ENCODE results near the gene EIF3B.

The EIF3B gene

DNA sequence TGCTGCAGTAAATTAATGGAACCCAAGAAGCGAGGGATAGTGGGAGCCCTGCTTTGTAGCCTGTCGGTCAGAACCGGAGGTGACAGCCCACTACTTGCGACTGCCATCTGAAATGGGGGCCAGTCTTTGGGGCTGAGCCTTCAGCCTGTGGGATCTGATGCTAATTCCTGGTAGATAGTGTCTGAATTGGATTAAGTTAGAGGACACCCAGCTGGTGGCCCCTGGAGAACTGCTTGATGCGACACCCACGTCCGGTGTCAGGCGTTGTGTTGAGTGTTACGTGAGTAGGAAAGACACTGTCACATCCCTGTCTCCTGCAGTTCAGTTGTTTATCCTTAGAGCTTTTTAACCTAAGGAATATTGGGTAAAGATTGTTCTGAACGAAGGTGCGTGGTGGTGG is 5.0 kb downstream of the EIF3B start:
- no peak for TF ChIP-seq TAF1 (IDR thresholded peaks at IDR 0.05; ENCODE audit: borderline replicate concordance, insufficient read depth, low read length)
- no peak; the same call in 1 of the 2 replicates for TF ChIP-seq POLR2AphosphoS5 (IDR thresholded peaks at IDR 0.05; ENCODE audit: low read depth, low read length)
- TF ChIP-seq SIN3A (IDR thresholded peaks at IDR 0.05; ENCODE audit: borderline replicate concordance, insufficient read depth, low read length), result no peak
- TF ChIP-seq, protein P1, sequence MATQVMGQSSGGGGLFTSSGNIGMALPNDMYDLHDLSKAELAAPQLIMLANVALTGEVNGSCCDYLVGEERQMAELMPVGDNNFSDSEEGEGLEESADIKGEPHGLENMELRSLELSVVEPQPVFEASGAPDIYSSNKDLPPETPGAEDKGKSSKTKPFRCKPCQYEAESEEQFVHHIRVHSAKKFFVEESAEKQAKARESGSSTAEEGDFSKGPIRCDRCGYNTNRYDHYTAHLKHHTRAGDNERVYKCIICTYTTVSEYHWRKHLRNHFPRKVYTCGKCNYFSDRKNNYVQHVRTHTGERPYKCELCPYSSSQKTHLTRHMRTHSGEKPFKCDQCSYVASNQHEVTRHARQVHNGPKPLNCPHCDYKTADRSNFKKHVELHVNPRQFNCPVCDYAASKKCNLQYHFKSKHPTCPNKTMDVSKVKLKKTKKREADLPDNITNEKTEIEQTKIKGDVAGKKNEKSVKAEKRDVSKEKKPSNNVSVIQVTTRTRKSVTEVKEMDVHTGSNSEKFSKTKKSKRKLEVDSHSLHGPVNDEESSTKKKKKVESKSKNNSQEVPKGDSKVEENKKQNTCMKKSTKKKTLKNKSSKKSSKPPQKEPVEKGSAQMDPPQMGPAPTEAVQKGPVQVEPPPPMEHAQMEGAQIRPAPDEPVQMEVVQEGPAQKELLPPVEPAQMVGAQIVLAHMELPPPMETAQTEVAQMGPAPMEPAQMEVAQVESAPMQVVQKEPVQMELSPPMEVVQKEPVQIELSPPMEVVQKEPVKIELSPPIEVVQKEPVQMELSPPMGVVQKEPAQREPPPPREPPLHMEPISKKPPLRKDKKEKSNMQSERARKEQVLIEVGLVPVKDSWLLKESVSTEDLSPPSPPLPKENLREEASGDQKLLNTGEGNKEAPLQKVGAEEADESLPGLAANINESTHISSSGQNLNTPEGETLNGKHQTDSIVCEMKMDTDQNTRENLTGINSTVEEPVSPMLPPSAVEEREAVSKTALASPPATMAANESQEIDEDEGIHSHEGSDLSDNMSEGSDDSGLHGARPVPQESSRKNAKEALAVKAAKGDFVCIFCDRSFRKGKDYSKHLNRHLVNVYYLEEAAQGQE (IDR thresholded peaks at IDR 0.05; ENCODE audit: insufficient read depth in 1 of 2, low read depth in 2 of 2, low read length in 2 of 2), result no peak
- no peak for TF ChIP-seq FOXP2 (optimal IDR thresholded peaks at IDR 0.05; ENCODE audit: borderline replicate concordance, extremely low read depth, extremely low read length, insufficient read depth)

DNA sequence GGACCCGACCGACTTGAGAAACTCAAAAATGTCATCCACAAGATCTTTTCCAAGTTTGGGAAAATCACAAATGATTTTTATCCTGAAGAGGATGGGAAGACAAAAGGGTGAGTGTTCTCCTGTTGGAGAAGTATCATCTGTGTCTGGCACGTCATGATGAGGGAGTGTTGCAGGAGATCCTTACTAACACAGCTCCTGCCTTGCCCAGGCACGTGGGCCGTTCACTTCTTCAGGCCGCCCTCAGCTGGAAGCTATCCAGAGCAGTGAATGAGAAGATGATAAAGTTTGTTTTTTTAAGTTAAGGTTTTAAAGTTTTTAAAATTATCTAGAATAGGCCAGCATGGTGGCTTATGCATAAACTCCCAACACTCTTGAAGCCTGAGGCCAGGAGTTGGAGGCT is 6.2 kb downstream of the EIF3B start:
- TF ChIP-seq FOXP2 (optimal IDR thresholded peaks at IDR 0.05; ENCODE audit: borderline replicate concordance, extremely low read depth, extremely low read length, insufficient read depth) (no peak), SIN3A (IDR thresholded peaks at IDR 0.05; ENCODE audit: borderline replicate concordance, insufficient read depth, low read length) (no peak), POLR2AphosphoS5 (IDR thresholded peaks at IDR 0.05; ENCODE audit: low read depth, low read length) (no peak), TAF1 (IDR thresholded peaks at IDR 0.05; ENCODE audit: borderline replicate concordance, insufficient read depth, low read length) (no peak)
- TF ChIP-seq, protein P1 (IDR thresholded peaks at IDR 0.05; ENCODE audit: insufficient read depth in 1 of 2, low read depth in 2 of 2, low read length in 2 of 2), result no peak

DNA sequence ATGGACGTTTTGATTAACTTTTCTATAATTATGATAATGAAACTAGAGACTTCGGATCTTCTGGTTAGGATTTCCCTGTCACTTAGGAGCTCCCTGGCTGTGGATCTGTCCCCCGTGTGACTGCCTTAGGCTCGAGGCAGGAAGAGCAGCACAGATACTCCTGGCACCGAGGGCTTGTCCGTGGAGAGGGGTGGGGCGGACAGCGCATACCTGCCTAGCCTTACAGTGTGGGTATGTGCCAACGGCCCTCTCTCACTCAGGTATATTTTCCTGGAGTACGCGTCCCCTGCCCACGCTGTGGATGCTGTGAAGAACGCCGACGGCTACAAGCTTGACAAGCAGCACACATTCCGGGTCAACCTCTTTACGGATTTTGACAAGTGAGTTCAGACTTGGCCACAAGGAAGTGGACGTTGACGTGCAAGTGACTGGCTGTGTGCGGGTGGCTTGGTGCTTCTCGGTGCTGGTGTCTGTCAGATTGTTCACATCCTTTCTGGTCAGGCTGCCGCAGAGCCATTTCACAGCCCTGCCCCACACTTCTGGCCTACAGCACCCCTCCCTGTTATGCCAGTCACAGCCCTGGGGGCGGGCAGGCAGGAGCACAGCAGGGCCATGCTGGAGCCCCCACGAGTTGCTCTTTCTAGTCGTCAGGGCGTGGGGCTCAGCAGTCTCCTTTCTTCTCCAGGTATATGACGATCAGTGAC is 7.9 kb downstream of the EIF3B start:
- no peak for TF ChIP-seq TAF1 (IDR thresholded peaks at IDR 0.05; ENCODE audit: borderline replicate concordance, insufficient read depth, low read length)
- TF ChIP-seq, protein P1 (IDR thresholded peaks at IDR 0.05; ENCODE audit: insufficient read depth in 1 of 2, low read depth in 2 of 2, low read length in 2 of 2), result no peak
- TF ChIP-seq POLR2AphosphoS5 (IDR thresholded peaks at IDR 0.05; ENCODE audit: low read depth, low read length), result no peak
- no peak for TF ChIP-seq SIN3A (IDR thresholded peaks at IDR 0.05; ENCODE audit: borderline replicate concordance, insufficient read depth, low read length)
- no peak for TF ChIP-seq FOXP2 (optimal IDR thresholded peaks at IDR 0.05; ENCODE audit: borderline replicate concordance, extremely low read depth, extremely low read length, insufficient read depth)

DNA sequence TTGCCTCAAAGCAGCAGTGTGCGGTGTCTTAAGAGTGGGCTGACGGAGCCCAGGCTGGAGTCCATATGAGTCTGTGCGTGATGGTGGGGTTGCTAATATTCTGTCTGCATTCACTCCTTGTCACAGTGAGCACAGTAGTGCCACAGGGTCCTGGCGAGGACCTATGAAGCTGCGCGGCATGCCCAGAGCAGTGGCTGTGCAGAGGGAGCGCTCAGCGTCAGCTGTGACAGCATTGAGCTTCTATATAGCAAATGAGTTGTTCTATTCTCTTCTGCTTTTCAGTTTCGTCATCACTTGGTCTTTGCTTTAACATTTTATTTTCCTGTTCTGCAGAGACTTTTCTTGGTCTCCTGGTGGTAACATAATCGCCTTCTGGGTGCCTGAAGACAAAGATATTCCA is 14.5 kb downstream of the EIF3B start:
- TF ChIP-seq, protein P1 (IDR thresholded peaks at IDR 0.05; ENCODE audit: insufficient read depth in 1 of 2, low read depth in 2 of 2, low read length in 2 of 2), result no peak
- TF ChIP-seq POLR2AphosphoS5 (IDR thresholded peaks at IDR 0.05; ENCODE audit: low read depth, low read length), result 0 out of 2 replicates have a peak, but pooled peaks have one; percentile 13

- TF ChIP-seq SIN3A (IDR thresholded peaks at IDR 0.05; ENCODE audit: borderline replicate concordance, insufficient read depth, low read length) (no peak), TAF1 (IDR thresholded peaks at IDR 0.05; ENCODE audit: borderline replicate concordance, insufficient read depth, low read length) (no peak), FOXP2 (optimal IDR thresholded peaks at IDR 0.05; ENCODE audit: borderline replicate concordance, extremely low read depth, extremely low read length, insufficient read depth) (no peak), POLR2AphosphoS5 (IDR thresholded peaks at IDR 0.05; ENCODE audit: low read depth, low read length) (no peak)
- TF ChIP-seq, protein P1 (IDR thresholded peaks at IDR 0.05; ENCODE audit: insufficient read depth in 1 of 2, low read depth in 2 of 2, low read length in 2 of 2), result no peak
These were observed 16.7 kb downstream of the EIF3B start for GRCh38 chr7:2371329-2371728.

Measured in PFSK-1 (cell line).